T-helper 1 cell (primary cell): ENCODE data around the gene ZSCAN5B.
"Not testable (repeated sequence)": the region's sequence is repeated elsewhere in the genome, so short reads cannot be mapped to it uniquely, and the experiment has no call there.

Experiments
- DNase-seq, 5 donors: peaks; one replicate each; pipeline ENCODE4 v3.0.0-alpha.2; 2012 to 2020
- total RNA-seq, 4 donors: gene quantifications; one replicate each; lab custom pipeline; 2026; lab: John Stamatoyannopoulos, UW

ZSCAN5B gene, protein sequence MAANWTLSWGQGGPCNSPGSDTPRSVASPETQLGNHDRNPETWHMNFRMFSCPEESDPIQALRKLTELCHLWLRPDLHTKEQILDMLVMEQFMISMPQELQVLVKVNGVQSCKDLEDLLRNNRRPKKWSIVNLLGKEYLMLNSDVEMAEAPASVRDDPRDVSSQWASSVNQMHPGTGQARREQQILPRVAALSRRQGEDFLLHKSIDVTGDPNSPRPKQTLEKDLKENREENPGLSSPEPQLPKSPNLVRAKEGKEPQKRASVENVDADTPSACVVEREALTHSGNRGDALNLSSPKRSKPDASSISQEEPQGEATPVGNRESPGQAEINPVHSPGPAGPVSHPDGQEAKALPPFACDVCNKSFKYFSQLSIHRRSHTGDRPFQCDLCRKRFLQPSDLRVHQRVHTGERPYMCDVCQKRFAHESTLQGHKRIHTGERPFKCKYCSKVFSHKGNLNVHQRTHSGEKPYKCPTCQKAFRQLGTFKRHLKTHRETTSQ
- 0 reads per million in 4 donors for total RNA-seq

- not testable (repeated sequence) for DNase-seq
These were observed at the start of gene ZSCAN5B for GRCh38 chr19:56197646-56198045. TSS of gene ZSCAN5B (minus strand) at chr19:56197783. CDS start at chr19:56193052, 4,731 bp downstream.

DNA sequence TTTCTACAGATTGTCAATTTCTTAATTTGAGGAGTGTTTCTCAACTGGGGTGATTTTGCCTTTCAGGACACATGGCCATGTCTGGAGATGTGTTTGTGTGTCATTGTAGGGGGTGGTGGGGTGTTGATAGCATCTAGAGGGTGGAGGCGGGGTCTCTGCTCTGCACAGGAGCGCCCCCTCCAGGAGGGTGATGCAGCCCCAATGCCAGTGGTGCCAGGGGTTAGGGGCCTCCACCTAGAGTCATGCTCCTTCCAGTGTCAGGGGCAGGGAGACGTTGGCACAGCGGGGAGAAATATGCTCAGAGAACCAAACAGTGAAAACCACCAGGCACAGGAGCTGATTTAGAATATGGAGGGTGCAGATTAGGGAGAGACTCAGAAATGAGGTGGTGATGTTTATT is 48.2 kb upstream of the ZSCAN5B start:
- not testable (repeated sequence) for DNase-seq

- DNase-seq: no peak
These were observed 47.6 kb upstream of the ZSCAN5B start for GRCh38 chr19:56245121-56245740.

DNA sequence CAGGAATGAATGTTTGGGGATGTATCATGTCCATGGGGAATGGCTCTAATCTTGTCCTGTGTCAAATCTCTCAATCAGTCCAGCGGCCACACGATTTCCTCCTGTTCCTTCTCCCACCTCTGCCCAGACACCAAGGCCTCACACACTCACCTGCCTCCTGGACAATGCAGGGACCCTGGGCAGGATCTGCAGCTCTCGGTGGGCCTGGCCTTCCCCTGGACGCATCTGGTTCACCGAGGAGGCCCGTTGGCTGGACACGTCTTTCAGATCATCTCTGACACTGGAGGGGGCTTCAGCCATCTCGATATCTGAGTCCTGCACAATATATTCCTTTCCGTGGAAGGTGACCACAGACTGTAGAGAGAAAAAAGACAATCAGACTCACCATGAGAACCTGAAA is 25.9 kb upstream of the ZSCAN5B start:
- no peak for DNase-seq

GRCh38 chr19:56222901-56223300 is 25.3 kb upstream of the ZSCAN5B start:
- no peak for DNase-seq

DNA sequence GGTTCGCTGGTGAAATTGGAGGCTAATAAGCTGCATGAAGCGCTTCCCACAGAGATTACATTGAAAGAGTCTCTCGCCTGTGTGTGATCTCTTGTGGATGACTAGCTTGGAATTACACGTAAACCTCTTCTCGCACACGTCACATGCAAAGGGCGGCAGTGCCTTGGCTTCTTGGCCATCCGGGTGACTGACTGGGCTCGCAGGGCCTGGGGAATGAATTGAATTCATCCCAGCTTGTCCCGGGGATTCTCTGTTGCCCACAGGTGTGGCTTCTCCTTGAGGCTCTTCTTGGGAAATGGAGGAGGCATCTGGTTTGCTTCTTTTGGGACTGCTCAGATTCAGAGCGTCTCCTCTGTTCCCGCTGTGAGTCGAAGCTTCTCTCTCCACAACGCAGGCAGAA is 24.3 kb upstream of the ZSCAN5B start:
- DNase-seq: no peak

- not testable (repeated sequence) for DNase-seq
These were observed 23.9 kb upstream of the ZSCAN5B start for GRCh38 chr19:56221442-56221841.

DNA sequence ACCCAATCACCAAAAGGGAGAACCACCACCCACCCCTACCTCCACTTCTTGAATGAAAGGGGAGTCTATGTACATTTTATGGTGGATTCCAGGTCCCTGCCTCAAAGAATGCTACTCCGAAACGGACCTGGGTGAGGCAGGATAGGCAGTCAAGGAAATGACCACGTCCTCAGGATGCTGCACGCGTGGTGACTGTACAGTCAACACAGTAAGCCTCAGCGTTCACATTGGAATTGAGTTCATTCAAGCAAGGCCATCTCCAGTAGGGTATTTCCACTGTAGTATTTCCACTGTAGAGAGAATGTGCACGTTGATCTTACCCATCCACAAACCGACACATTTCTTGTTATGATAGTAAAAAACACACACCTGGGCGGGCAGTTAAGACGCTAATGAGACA is 21.4 kb upstream of the ZSCAN5B start:
- DNase-seq: no peak

GRCh38 chr19:56217039-56217949 is 19.7 kb upstream of the ZSCAN5B start:
- DNase-seq: peak in 1 of 5 donors; percentile 4

DNA sequence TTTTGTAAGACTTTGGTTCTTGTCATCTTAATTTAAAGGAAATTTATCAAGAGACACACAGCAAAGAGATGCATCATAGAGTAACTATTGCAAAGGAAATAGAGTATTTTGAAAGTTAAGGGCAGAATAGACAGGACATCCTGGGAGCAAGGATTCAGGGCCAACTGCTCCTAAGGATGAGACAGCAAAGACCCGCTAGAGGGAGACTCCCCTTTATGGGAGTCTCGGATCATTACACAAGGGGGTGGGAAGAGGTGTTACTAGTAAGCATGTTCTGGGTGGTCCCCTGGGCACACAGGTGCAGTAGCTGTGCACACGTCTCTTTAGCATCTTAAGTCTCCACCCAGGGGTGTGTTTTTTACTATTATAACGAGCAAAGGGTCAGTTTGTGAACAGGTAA is 14.1 kb upstream of the ZSCAN5B start:
- DNase-seq: no peak

DNA sequence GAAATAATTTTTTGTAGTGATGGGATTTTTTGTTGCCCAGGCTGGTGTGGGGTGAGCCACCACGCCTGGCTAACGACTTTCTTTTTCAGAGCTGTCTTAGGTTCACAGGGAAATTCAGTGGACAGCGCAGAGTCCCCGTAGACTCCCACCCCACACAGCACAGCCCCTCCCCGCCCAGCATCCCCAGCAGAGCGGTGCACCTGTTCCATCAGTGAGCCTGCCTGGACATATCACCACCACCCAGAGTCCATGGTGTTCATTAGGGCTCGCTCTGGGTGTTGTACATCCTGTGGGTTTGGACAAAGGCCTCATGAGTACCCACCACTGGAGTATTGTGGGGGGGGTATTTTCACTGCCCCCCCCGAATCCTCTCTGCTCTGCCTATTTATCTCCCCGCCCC is 12.5 kb upstream of the ZSCAN5B start:
- not testable (repeated sequence) for DNase-seq

DNA sequence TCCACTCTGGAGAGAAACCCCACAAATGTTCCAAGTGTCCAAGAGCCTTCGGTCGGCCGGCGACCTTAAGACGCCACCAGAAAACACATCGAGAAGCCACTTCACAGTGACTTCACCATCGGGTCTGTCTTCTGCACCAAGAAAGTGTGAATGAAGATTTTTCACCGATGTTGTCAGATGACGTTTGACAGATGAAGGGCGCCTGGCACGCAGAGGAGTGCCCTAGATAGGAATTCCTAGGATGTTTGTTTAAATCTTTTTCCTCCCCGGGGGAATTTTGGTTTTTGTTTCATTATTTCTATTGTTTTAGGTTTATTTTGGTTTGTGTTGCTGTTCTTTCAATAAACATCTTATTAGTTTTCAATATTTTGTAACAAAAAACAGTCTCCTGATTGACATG is 11.5 kb upstream of the ZSCAN5B start:
- no peak for DNase-seq

- not testable (repeated sequence) for DNase-seq
These were observed 10.0 kb upstream of the ZSCAN5B start for GRCh38 chr19:56207581-56207980.

- no peak for DNase-seq
These were observed 4.4 kb upstream of the ZSCAN5B start, which contains the start of gene ZSCAN5C for GRCh38 chr19:56201973-56202372. TSS of gene ZSCAN5C (plus strand) at chr19:56202273. CDS start at chr19:56205914, 3,641 bp downstream.

DNA sequence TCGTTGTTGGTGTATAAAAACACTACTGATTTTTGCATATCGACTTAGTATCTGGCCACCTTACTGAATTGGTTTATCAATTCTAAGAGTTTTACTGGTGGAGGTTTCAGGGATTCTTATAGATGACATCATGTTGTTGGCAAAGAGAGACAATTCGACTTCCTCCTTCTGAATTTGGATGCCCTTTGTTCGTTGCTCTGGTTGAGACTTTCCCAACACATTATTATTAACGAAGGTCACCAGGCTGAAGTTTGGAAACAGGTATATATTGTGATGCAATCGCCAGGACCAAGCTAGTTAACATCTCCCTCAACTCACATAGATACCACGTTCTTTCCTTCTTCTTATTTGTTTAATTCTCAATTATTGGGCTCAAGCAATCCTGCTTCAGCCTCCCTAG is 2.1 kb upstream of the ZSCAN5B start:
- DNase-seq: no peak

DNA sequence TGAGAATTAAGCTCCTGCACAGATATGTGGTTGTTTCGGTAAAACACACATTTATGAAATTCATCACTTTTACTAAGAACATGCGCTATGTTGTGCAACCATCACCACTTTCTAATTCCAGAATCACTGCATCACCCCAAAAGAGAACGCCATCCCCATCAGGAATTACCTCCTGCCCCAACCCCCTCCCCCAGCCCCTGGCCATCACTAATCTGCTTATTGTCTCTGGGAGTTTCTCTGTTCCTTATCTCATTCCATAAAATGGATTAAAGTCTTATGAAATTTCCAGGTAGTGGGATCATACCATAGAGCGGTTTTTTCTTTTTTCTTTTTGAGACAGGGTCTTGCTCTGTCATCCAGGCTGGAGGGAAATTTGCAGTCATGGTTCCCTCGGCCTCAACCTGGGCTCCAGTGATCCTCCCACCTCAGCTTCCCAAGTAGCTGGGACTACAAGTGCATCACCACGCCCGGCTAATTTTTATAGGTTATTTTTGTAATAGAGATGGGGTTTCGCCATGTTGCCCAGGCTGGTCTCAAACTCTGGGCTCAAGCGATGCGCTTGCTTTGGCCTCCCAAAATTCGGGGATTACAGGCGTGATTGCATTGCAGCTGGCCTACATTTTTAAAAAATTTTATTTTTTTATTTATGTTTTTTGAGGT is 3.5 kb downstream of the ZSCAN5B start:
- no peak for DNase-seq

GRCh38 chr19:56191711-56192110 is 5.9 kb downstream of the ZSCAN5B start:
- DNase-seq: no peak

- no peak for DNase-seq
These were observed 6.5 kb downstream of the ZSCAN5B start for GRCh38 chr19:56191115-56191514.

- DNase-seq: no peak
These were observed 7.8 kb downstream of the ZSCAN5B start for GRCh38 chr19:56189785-56190184.

GRCh38 chr19:56177564-56178243 is 19.9 kb downstream of the ZSCAN5B start:
- no peak for DNase-seq

DNA sequence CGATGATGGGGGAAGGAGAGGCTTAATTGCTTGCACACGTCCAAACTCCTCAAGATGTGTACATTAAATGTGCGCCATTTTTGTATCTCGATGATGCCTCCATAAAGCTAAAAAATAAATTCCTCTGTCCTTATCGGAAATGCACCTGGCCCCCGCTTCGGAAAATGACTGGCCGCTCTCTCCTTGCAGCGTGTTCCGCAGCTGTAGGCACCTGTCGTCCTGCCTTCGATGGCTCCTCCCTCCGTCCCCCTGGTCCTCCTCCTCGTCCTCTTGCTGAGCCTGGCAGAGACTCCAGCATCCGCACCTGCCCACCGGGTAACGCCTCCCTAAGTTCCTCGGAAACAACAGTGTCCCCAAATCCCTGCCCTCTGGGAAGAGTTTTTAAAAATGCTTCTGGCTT is 20.7 kb downstream of the ZSCAN5B start:
- DNase-seq: no peak

DNA sequence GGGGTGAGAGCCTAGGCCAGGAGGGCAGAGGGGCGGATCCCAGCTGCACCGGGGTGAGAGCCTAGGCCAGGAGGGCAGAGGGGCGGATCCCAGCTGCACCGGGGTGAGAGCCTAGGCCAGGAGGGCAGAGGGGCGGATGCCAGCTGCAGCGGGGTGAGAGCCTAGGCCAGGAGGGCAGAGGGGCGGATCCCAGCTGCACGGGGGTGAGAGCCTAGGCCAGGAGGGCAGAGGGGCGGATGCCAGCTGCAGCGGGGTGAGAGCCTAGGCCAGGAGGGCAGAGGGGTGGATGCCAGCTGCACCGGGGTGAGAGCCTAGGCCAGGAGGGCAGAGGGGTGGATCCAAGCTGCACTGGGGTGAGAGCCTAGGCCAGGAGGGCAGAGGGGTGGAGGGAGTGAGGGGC is 21.3 kb downstream of the ZSCAN5B start:
- not testable (repeated sequence) for DNase-seq
